DMS79 (cell line): ENCODE measurements around the gene ATP6V1B1.

Experiments used
- DNase-seq: peaks from one replicate; lab custom pipeline; 2025; lab: John Stamatoyannopoulos, UW

Gene ATP6V1B1

DNA sequence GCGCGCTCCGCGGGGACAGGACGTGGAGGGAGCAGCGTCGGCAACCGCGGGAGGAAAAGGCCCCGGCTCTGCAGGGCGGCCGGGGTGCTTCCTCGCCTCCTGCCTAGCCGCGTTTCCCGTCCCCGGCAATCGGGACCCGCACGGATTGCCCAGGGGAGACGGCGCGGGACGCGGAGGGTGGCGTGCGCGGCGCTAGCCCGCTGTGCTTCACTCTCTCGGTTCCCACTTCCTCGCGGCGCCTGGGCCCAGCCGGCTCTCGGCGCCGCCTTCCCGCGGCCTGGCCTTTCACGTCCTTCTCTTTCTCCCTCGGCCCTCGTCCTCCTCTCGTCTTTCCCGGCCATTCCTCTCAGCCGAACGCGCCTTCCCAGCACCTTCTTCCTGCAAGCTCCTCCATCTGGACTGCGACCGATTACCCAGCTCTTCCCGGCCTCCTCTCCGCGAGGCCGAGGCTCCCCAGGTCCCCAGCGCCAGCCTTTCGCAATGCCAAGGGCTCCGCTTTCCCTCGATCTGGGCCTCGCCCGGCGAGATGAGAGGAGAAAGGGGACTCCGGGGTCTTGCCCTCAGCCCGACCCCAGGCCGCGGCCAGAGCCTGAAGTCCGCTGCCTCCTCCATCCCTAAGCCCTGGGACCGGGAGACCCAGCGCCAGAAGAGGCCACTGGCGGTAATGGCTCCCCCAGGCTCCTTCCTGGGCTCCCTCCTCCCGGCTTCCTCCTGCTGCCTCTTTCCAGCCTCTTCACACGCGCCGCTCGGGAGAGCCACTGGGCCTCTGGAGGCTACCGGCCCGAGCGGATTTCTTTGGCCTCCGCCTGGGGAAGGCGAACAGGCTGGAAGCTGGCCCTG is 34.3 kb upstream of the ATP6V1B1 start:
- no peak for DNase-seq

DNA sequence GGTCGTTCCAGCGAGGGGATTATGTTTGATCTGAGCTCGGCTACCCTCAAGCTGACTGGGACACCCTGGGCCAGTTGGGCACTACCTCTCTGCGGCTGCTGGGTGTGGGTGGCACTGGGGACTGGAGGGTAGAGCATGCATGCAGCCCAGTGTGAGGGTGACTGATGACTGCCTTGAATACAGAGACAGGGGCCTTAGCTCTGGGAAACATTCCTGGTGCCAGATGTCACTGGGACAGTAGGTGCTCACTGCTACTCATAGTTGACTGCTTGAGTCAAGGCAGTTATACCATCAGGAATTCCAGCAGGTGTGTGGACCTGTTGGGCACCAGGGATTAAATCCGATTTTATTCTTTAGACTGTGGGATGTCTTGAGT is 33.6 kb upstream of the ATP6V1B1 start:
- no peak for DNase-seq

DNA sequence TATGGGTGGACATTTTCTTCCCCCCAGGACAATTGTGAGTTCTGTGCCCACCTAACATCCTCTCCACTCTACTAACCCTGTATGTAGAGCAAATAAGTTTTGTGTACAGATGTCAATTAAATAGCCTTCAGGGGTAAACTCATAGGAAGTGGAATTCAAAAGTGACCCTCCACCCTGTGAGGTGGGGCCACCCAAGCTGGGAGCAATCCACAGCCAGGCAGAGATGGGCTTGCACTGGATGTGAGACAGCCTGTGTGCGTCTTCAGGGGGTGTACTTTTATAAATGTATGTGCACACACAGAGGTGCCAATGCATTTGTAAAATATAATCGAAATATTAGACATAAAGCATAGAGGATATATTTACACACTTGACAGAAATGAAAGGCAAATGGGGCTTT is 33.1 kb upstream of the ATP6V1B1 start:
- no peak for DNase-seq

DNA sequence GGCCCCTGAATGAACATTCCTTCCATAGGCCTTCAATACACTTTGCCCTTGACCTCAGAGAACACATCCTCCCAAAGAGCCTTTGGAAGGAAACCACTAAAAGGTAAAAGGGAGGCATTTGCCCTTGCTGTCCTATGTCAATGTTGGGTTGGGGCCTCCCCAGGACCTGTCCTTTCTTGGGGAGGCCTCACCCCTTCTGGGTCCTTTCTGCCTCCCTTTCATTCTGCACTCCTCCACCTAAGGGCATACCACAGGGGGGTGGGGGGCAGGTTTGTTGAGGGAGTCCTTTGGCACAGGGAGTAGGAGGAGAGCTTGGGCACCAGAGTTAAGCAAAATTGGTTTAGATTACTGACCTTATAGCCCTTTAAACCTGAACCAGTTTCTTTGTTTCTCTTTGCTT is 32.5 kb upstream of the ATP6V1B1 start:
- DNase-seq: no peak

DNA sequence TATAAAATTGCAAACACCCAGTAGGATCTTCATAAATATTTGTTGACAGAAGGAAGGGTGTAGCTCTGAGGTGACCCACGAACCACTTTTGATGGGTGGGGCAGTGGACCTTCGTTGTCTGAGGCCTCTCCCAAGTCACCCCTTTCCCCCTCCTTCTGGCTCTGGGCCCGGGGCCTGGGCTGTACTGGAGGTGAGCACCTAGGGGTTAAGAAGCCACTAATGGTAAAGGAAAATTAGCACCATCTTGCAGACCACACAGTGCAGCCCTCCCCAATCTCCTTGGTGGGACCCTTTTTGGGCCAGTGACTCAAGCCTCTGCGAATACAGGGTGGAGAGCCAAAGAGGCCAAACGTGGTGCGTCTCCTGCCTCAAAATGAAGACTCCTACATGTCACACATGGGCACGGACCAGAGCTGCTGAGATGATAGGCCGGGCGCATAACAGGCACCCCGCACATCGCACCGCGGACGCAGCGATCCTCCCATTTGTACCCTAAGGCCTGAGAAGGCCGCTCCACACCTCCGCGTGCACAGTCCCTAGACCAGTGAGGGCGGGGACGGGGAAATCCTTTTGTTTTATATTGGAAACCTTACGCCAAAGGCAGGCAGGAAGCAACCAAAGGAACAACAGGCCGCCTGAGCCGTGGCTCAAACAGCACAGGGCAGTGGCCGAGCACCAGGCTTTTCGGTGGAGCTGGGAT is 31.9 kb upstream of the ATP6V1B1 start:
- DNase-seq: no peak

DNA sequence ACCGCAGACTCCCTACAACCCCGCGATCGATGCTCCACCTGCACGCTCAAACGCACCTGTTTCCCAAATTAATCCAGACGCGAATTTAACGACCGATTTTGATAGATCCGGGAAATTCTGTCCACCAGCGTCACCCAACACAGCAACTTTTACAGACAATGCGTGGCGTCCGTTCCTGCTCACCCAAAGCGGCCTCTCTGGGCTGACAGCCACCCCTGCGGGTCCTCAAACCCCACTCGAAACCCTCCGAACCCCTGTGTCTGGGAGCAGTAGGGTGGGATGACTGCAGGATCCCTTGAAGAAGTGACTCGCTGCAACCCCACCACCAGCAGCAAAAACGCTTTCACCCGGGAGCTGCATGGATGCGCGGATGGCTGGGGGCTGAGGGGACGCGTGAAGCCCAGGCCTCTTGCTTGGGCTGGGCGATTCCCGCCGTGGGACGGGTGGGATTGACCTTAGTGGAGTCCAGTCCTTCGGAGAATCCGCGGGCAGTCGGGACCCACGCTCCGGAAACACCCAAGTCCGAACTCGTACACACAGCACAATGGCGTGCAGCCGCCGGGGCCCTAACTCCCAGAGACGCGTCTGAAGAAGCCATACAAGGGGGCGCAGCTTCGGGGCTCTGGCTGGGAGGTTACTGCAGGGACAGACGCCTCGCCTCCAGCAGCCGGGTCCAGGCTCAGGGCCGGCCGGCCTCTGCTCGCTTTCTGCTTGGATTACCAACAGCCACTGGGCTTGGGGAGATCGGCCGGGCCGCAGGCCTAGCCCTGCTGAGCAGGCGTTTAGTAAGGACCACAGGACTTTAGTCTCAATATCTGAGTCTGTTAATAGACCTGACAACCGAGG is 31.1 kb upstream of the ATP6V1B1 start:
- no peak for DNase-seq

DNA sequence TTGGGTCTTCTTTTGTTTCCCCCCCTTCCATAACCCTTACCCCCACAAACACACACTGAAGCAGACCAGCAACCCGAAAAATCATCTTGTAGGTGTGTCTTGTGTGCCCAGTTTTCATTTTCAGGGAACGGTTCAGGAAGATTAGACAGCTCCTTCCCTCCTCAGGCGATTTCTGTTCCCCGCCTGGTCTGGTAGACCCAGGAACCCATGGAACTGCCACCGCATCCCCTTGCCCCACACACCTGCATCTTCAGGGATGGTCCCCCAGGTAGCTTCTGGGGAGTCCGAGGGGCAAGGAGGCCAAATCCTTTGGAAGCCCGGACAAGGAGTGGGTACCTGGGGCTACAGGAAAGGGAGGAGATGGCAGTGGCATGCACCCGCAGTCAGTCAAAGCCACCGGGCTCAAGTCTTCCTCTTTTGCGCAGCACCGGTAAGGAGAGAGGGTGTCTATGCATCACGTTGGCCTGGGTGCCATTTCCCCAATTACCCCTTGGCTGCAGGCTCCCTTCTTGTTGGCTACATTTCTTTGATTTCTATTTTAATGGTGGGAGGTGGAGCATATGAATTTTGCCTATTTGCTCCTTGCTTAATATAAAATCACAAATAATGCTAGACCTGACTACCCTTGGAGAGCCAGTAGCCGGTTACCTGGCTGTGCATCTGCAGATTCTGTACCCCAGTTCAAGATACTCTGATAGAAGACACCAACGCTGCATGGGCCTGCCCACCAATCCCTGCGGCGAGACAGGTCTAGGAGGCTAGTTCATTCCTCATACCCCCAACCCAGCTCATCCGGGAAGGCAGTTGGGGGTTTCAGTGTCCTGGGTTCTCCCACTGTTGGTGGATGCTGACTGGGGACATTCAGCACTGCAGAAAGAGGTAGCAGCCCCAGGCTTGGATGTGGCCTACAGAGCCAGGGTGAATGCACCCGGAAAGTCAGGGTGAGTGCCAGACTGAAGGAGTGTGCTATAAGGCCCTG is 30.0 kb upstream of the ATP6V1B1 start:
- DNase-seq: no peak

DNA sequence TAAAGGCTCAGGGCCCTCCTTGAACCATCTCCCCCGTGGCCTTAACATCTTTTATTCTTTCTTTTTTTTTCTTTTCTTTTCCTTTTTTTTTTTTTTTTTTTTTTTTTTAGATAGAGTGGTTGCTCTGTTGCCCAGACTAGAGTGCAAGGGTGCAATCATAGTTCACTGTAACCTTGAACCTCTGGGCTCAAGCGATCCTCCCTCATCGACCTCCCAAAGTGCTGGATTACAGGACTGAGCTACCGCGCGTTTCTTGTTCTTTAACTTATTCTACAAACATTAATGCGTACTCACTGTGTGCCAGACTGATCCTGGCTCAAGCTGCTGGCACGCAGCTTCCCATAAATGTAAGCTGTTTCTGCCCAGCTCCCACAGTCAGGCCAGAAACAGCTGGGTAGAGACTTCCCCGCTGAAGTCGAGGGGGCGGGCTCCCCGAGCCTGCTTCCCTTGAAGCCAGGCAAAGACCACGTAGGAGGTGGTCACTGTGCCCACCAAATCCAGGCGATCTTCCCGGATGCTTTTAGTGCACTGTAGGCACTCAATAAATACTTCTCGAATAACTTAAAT is 29.2 kb upstream of the ATP6V1B1 start:
- no peak for DNase-seq

DNA sequence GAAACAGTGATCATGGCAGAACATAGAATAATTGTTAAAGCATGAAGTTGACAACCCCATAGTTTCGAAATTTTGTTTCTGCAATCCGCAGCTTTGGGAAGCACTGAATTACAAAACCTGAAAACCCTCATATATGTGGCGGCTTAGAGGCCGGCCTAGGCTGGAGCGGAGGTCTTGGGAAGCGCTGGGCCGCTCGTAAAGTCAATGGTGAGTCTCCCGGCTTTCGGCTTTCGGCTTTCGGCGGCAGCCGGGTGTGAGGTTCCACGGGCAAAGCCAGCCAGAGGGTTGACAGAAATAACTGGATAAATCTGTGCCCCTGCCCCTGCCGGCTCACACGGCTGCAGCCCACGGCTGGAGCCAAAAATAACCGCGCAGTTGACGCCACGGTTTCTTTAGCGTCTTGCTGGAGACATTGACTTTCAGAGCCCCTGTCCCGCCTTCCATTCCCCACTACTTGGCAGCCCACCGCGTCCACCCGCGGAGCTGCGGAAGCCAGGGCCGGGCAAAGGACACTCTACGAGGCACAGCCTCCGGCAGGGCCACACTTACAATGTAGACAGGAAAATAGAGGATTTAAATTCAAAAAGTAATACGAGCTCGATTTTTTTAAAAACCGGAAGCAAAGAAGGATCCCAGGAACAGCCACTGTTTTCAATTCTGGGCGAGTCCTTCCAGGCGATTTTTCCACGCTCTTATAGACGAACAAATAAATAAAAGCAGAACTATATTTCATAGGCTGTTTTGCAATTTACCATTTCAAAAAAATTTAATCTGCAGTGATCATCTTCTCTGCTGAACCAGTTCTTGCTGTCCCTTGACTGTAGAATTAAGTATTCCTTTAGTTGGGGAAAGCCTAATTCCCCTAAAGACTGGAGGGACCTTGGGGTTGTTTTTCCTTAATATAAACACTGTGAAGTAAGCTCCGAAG is 28.3 kb upstream of the ATP6V1B1 start:
- DNase-seq: no peak

DNA sequence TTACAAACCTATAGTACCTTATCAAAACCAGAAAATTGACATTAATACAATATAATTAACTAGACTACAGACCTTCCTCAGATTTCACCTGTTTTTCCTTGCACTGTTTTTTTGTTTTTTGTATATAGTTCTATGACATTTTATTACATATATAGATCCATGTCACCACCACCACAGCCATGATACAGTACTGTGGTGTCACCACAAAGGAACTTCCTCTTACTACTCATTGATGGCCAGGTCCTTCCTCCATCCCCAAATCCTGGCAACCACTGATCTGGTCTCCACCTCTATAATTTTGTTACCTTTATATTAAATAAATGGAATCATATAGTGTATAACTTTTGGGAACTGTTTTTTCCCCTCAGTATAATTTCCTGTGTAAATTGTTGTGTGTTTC is 19.4 kb upstream of the ATP6V1B1 start:
- DNase-seq: no peak

DNA sequence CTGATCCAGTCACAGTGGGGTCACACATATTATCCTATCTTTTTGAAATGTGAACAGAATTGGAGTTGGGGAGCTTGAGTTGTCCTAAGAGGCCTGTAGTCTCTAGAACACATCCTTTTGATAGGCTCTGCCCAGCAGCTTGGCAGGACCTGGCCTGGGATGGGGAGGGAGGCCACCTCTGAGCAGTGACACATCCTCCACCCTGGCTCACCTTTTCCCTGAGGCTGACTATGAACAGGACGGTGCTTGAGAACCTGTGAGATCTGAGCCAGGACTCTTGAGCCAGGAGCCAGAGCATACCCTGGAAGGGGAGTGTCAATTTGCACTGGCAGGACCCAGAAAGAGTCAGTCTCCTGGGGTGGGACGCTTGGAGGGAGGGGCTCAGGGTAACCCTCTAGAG is 17.7 kb upstream of the ATP6V1B1 start:
- no peak for DNase-seq

DNA sequence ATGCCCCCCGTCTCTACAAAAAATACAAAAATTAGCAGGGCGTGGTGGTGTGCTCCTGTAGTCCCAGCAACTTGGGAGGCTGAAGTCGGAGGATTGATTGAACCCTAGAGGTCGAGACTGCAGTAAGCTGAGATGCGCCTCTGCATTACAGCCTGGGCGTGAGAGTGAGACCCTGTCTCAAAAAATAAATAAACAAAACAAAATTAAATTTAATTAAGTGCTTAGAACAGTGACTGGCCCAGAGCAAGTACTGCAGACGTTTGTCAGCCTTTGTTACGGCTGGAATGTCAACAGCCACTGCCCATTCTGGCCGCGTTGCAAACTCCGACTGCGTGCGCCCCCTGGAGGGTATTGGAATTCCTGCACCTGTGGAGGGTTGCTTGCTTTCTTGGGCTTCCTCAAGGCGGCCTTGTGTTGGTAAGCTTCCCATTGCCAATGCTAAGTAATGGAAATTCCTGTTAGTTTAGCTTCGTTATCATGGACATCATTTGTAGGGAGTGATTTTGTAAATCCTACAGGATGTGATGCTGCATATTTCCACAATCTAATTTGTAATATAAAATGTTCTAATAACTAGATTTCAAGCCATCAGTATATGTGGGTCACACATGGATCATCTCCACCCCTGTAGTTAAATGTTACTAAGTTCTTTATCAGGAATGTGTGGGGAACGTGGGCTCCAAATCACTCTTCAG is 15.9 kb upstream of the ATP6V1B1 start:
- no peak for DNase-seq

DNA sequence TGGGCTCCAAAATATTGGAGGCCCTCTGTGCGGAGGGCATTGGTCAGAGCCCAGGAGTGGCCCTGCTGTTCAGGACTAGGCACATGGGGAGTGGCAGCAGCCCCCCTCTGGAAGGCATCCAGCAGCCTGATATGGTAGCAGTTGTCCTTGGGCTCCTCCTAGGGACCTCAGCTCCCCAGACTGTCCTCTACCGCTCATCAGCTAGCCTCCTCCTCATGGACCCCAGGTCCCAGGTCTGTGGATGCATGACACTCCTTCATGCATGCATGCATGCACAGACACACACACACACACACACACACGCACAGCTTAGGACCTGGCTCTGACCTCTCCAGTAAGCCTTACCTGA is 15.4 kb upstream of the ATP6V1B1 start:
- no peak for DNase-seq

DNA sequence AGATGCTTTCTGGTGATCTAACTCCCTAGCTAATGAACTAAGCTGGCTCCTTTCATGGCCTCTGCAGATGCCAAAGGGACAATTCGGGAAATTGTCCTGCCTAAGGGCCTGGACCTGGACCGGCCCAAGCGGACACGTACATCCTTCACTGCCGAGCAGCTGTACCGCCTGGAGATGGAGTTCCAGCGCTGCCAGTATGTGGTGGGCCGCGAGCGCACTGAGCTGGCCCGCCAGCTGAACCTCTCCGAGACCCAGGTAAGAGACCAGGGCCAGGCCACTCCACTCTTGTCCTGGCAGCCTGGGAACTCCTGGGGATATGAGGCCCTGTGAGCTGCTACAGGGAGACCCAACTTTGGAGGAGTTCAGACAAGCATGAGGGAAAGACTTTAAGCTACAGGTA is 14.7 kb upstream of the ATP6V1B1 start:
- no peak for DNase-seq

DNA sequence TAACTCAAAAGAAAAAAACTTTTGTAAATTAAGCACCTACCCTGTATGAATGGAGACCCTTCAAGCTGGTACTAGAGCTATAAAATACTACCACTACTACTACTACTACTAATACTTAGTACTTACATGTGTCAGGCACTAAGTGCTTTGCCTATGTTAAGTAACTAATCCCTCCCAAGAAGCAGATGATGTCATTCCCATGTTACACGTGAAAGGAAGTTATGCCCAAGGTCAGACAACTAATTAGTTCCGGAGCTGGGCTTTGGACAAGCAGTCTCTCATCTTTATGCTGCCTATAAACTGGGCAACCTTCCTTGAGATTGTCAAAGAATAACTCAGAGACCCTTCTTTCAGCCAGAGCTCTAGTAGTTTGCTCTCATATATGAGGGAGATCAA is 13.9 kb upstream of the ATP6V1B1 start:
- DNase-seq: no peak

DNA sequence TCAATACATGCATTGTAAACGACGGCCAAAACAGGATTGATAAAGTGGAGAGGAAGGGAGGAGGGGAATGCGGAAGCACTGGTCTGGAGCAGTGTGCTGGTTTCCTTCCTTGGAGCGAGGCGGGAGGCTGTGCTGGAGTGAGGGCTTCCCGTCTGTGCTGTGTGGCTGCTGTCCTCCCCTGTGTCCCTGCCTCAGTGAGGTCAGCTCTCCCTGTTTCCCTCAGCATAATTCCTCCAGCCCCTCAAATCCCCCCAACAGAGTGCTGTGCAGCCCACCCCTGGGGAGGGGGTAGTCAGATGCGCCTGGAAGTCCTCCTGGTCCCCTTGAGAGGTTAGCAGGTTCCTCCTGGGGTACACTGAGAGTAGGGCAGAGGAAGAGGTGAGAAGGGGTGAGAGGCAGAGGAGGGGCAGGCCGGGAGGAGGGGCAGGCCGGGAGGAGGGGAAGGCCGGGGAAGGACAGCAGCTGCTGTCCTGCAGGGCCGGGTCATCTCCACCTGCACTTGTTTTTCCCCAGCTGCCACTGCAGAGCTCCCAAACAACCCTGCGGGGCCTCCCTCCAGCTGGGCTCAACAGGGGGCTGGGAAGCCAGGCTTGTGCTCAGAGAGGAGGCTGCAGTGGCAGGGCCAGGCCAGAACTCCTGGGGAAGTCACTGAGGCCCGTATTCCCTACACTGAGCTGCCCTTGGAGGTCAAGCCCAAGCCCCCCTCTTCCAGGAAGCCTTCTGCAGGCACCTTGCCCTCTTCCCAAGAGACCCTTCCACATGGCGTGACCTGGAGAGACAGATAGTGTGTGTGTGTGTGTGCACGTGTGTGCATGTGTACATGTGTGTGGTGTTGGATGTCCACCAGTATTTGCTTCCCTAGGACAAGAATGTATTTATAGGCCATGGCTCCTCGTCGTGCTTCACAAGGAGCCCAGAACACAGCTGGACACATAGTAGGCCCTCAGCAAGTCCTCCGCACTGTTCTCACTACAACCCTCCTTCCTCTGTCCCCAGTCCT is 13.2 kb upstream of the ATP6V1B1 start:
- no peak for DNase-seq

DNA sequence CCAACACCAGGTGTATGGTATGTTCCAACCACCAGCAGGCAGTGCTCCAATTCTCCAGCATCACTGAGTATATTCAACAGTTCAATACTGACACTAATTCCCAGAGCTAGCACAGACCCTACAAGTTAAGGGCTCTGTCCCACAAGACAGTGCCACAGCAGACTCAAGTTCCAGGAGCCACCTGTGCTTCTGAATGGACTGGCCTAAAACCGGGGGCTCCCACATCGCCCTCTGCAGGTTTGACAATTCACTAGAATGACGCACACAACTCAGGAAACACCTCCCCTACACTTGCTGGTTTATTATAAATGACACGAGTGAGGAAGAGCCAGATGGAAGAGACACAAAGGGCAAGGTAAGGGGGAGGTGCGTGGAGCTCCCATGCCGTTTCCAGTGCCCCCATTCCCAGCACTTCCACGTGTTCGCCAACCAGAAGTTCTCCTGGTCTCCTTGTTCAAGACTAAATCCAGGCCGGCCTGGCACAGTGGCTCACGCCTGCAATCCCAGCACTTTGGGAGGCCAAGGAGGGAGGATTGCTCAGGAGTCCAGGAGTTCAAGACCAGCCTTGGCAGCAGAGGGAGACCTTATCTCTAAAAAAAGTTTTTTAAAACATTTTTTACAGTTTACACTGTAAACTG is 12.2 kb upstream of the ATP6V1B1 start:
- DNase-seq: no peak

DNA sequence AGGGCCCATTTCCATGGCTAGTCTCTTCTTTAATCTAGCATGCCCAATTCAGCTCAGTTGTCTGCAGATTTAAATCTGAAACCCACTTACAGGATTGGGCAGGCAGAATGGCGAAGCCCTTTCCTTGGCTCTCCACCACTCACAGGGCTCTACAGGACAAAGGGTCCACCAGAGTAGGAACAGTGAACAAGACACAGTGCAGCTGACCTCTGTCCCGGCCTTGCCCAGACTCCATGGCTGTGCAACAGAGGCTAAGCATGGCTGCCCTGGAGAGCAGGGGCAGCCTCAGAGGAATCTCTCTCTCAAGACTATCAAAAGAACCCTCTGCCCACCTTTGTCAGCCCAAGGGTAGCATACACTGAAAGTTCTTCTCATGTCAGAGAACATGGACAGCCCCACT is 9.7 kb upstream of the ATP6V1B1 start:
- no peak for DNase-seq
